MM.1S (cell line): ENCODE data around the gene PLEKHJ1.
A peak's percentile ranks its signal among the peaks of the same experiment; 100 is the strongest.

Source experiments
- DNase-seq: peaks from one replicate; pipeline ENCODE4 v3.0.0-alpha.2; 2015
- H2AFZ ChIP-seq: fragments of 300-600 bp; sonication (generic); 2 replicates; pipeline ENCODE4 v1.6.0; 2016; ENCODE audit warnings: antibody characterized with exemption, low read length
- H3F3A ChIP-seq: fragments of 300-600 bp; sonication (generic); 2 replicates; pipeline ENCODE4 v1.6.1; 2016; ENCODE audit warnings: mild to moderate bottlenecking, antibody characterized with exemption, low read length, moderate library complexity, mixed read lengths; ENCODE audit not compliant: insufficient read depth
- H3K27ac ChIP-seq: fragments of 300-600 bp; sonication (generic); 2 replicates; pipeline ENCODE4 v1.5.1; 2016; ENCODE audit warnings: mild to moderate bottlenecking, low read length
- H3K27me3 ChIP-seq: fragments of 300-600 bp; sonication (generic); replicated peaks from 2 replicates; pipeline ENCODE4 v1.6.0; 2016; ENCODE audit warnings: low read length; ENCODE audit not compliant: insufficient read depth
- H3K36me3 ChIP-seq: fragments of 300-600 bp; sonication (generic); replicated peaks from 2 replicates; pipeline ENCODE4 v1.6.1; 2016; ENCODE audit warnings: mild to moderate bottlenecking, low read length, mixed read lengths; ENCODE audit not compliant: insufficient read depth
- H3K4me1 ChIP-seq: fragments of 300-600 bp; sonication (generic); 2 replicates; pipeline ENCODE4 v1.6.1; 2016; ENCODE audit warnings: low read length, mixed read lengths
- H3K4me2 ChIP-seq: fragments of 300-600 bp; sonication (generic); 2 replicates; pipeline ENCODE4 v1.6.0; 2016; ENCODE audit warnings: low read depth, low read length
- H3K4me3 ChIP-seq: fragments of 300-600 bp; sonication (generic); 2 replicates; pipeline ENCODE4 v1.5.1; 2016; ENCODE audit warnings: low read length, mixed read lengths
- H3K79me2 ChIP-seq: fragments of 300-600 bp; sonication (generic); 2 replicates; pipeline ENCODE4 v1.6.1; 2016; ENCODE audit warnings: mixed run types, low read length, mixed read lengths
- H3K9ac ChIP-seq: fragments of 300-600 bp; sonication (generic); 2 replicates; pipeline ENCODE4 v1.6.1; 2016; ENCODE audit warnings: low read length, mixed read lengths
- H3K9me2 ChIP-seq: fragments of 300-600 bp; sonication (generic); replicated peaks from 2 replicates; pipeline ENCODE4 v1.6.1; 2016; ENCODE audit warnings: mild to moderate bottlenecking, low read length, mixed read lengths; ENCODE audit not compliant: insufficient read depth
- H3K9me3 ChIP-seq: fragments of 300-600 bp; sonication (generic); replicated peaks from 2 replicates; pipeline ENCODE4 v1.6.1; 2016; ENCODE audit warnings: mild to moderate bottlenecking, low read length, mixed read lengths; ENCODE audit not compliant: insufficient read depth
- H4K20me1 ChIP-seq: fragments of 300-600 bp; sonication (generic); 2 replicates; pipeline ENCODE4 v1.6.1; 2016; ENCODE audit warnings: mild to moderate bottlenecking, low read length, moderate library complexity, mixed read lengths; ENCODE audit not compliant: insufficient read depth
- EZH2 ChIP-seq: fragments of 300-600 bp; sonication (generic); optimal IDR thresholded peaks from 2 replicates; pipeline ENCODE3; 2017; ENCODE audit warnings: low read depth, mild to moderate bottlenecking, antibody characterized with exemption, low read length, mixed read lengths
- EZH2phosphoT487 ChIP-seq: fragments of 300-600 bp; sonication (generic); IDR thresholded peaks from 2 replicates; pipeline ENCODE4 v1.6.1; 2018; ENCODE audit warnings: antibody characterized with exemption, low read length
- TF ChIP-seq, protein P1 (sequence below): fragments of 300-600 bp; sonication (generic); IDR thresholded peaks from 2 replicates; pipeline ENCODE4 v1.5.1; 2016; ENCODE audit warnings: antibody characterized with exemption, low read length, mixed read lengths

Gene PLEKHJ1

DNA sequence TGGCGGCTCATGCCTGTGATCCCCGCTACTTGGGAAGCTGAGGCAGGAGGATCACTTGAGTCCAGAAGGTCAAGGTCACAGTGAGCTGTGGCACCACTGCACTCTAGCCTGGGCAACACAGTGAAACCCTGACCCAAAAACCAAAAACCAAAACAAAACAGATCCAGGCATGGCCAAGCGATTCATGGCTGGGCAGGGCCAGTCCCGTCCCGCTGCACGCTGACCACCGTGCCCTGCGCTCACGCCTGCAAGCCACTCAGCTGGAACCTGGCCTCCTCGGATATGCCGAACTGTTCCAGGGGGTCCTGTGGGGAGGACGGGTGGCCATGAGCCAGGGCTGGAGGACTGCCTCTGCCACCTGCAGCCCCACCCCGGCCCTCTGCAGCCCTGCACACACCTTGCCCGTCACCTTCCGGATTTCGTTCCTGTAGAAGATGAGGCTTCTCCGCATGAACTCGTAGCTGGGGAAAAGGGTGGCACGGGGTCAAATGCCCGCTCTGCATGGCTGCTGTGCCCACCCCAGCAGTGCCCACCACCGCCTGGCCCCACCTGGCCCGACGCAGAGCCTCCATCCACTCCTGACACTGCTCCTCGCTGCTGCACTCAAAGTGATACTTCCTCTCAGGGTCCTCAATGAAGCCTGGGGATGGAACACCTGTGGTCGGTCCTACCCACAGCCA lies 2.4 kb downstream of the PLEKHJ1 start:
- no peak for TF ChIP-seq EZH2phosphoT487
- no peak for TF ChIP-seq EZH2
- TF ChIP-seq, protein P1, sequence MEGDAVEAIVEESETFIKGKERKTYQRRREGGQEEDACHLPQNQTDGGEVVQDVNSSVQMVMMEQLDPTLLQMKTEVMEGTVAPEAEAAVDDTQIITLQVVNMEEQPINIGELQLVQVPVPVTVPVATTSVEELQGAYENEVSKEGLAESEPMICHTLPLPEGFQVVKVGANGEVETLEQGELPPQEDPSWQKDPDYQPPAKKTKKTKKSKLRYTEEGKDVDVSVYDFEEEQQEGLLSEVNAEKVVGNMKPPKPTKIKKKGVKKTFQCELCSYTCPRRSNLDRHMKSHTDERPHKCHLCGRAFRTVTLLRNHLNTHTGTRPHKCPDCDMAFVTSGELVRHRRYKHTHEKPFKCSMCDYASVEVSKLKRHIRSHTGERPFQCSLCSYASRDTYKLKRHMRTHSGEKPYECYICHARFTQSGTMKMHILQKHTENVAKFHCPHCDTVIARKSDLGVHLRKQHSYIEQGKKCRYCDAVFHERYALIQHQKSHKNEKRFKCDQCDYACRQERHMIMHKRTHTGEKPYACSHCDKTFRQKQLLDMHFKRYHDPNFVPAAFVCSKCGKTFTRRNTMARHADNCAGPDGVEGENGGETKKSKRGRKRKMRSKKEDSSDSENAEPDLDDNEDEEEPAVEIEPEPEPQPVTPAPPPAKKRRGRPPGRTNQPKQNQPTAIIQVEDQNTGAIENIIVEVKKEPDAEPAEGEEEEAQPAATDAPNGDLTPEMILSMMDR, result no peak
- H3K9me2 ChIP-seq, result no peaks in the 10 kb centered on the region
- peaks cover 55% of the 10 kb centered on the region for H3F3A ChIP-seq
- no peak overlapping the region for H3K4me2 ChIP-seq
- no peak overlapping the region for H2AFZ ChIP-seq
- H3K27ac ChIP-seq, result no peak overlapping the region; the same call in 1 of the 2 replicates
- DNase-seq, result no peak
- peaks cover 9% of the 10 kb centered on the region; the same call in 1 of the 2 replicates for H4K20me1 ChIP-seq
- peaks cover 6% of the 10 kb centered on the region; the same call in 1 of the 2 replicates for H3K36me3 ChIP-seq
- H3K4me1 ChIP-seq, result peaks cover 13% of the 10 kb centered on the region; the same call in 1 of the 2 replicates
- H3K9me3 ChIP-seq, result no peaks in the 10 kb centered on the region
- H3K4me3 ChIP-seq, result no peak overlapping the region
- no peak overlapping the region for H3K9ac ChIP-seq
- H3K27me3 ChIP-seq, result no peaks in the 10 kb centered on the region
- H3K79me2 ChIP-seq, result peaks cover 89% of the 10 kb centered on the region

DNA sequence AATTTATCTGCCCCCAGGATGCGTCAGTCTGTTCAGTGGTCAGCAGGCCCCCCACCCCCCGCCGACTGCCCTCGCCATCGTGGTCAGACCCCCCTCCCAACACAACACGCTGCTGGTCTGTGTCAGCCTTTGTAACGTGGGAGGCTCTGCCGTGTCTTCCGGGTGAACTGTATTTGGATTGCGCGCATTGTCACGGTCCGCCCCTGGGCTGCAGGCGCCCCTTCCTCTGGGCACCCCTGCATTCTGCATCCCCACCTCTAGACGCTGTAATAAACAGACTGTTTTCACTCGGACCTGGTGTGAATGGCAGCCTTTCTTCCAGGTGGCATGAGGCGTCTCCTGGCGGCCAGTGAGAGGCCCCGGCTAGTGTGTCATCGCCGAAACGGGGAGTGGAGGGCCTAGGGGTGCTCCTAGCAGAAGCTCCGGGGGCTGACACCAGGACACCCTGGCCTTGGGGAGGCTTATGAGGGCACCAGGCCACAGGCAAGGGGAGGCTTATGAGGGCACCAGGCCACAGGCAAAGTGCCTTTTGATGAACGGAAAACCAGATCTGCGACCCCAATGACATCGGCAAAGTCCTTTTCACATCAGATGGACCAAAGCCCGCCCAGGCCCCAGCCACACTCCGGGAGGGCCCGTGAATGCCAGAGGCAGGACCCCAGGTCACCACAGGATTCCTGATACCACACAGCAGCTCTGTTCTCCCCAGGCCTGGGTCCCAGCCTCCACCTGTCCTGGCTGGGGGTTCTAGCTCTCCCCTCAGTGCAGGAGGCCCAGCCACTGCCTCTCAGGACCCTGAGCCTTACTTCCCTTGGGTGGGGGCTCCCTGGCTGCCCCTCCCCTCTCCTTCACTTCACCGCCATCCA lies 3.6 kb downstream of the PLEKHJ1 start:
- no peaks in the 10 kb centered on the region for H3K27me3 ChIP-seq
- H3K27ac ChIP-seq, result no peak overlapping the region
- H3K4me2 ChIP-seq, result no peak overlapping the region

DNA sequence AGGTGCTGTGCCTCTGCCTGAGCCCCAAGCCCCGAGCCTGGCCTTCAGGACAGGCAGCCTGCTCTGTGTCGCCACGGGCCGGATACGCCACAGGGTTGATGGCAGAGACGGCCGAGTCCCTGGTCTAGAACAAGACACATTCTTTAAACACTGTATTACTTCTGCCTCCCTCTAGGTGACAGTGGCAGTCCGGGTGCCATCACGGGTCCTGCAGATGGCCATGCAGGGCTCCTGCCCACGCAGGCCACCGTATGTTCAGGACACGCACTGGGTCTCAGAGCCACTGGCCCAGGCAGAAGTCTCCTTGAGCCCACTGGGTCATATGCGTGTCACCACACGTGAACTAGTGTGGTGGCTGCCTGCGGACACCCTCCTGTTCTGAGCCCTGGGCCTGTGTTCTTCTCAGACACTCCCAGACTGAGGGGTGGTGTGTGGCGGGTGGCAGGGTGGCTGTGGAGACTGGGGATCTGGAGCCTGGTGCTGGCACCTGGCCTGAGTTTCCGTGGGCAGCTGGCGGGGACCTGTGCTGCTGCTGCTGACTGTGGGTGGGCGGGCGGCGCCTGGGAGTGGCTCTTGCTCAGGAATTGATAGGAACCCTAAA lies 4.4 kb downstream of the PLEKHJ1 start:
- peaks cover 35% of the 10 kb centered on the region for H3F3A ChIP-seq
- peaks cover 6% of the 10 kb centered on the region; the same call in 1 of the 2 replicates for H4K20me1 ChIP-seq
- no peaks in the 10 kb centered on the region for H3K9me2 ChIP-seq
- H3K9me3 ChIP-seq, result no peaks in the 10 kb centered on the region
- no peak for TF ChIP-seq EZH2phosphoT487
- TF ChIP-seq, protein P1, result peak; percentile 22
- H3K27me3 ChIP-seq, result no peaks in the 10 kb centered on the region
- H2AFZ ChIP-seq, result no peak overlapping the region
- no peaks in the 10 kb centered on the region for H3K4me1 ChIP-seq
- no peak overlapping the region for H3K27ac ChIP-seq
- peaks cover 77% of the 10 kb centered on the region for H3K79me2 ChIP-seq
- no peak for DNase-seq
- no peak overlapping the region for H3K9ac ChIP-seq
- H3K4me2 ChIP-seq, result no peak overlapping the region
- no peak overlapping the region for H3K4me3 ChIP-seq
- H3K36me3 ChIP-seq, result peaks cover 6% of the 10 kb centered on the region; the same call in 1 of the 2 replicates

More for the DNA sequence above, 3.6 kb downstream of the PLEKHJ1 start:
- DNase-seq, result no peak
- Histone ChIP-seq H3K79me2 (peaks cover 85% of the 10 kb centered on the region), H3K4me1 (0 out of 2 replicates have a peak, but pooled peaks cover 1% of the 10 kb centered on the region), H3K9me3 (no peaks in the 10 kb centered on the region), H3K4me3 (no peak overlapping the region), H4K20me1 (peaks cover 6% of the 10 kb centered on the region; the same call in 1 of the 2 replicates), H2AFZ (no peak overlapping the region), H3K36me3 (peaks cover 6% of the 10 kb centered on the region; the same call in 1 of the 2 replicates), H3K9me2 (no peaks in the 10 kb centered on the region), H3K9ac (no peak overlapping the region), H3F3A (peaks cover 43% of the 10 kb centered on the region)
- TF ChIP-seq EZH2phosphoT487 (no peak), EZH2 (no peak)
- TF ChIP-seq, protein P1, result no peak
